TTC549 (cell line): Measurements from ENCODE around the gene DDX18.

Source experiments
- FAIRE-seq: peaks from 2 replicates; lab custom pipeline; 2012; peaks lifted over from hg19 to GRCh38; lab: Jason Lieb, UNC

DDX18 gene

GRCh38 chr2:117834992-117835391 lies 20.5 kb downstream of the DDX18 start:
- FAIRE-seq, result no peak

- no peak for FAIRE-seq
Observed at GRCh38 chr2:117835990-117836760, 21.7 kb downstream of the DDX18 start.

GRCh38 chr2:117845304-117845703 lies 30.8 kb downstream of the DDX18 start:
- no peak for FAIRE-seq

GRCh38 chr2:117850015-117850414 lies 35.5 kb downstream of the DDX18 start:
- no peak for FAIRE-seq

GRCh38 chr2:117850461-117850860 lies 36.0 kb downstream of the DDX18 start:
- FAIRE-seq, result no peak

- FAIRE-seq, result no peak
Observed at GRCh38 chr2:117851969-117852368, 37.5 kb downstream of the DDX18 start.

GRCh38 chr2:117853316-117853715 lies 38.8 kb downstream of the DDX18 start:
- FAIRE-seq, result no peak

- FAIRE-seq, result no peak
Observed at GRCh38 chr2:117853873-117854272, 39.4 kb downstream of the DDX18 start.

GRCh38 chr2:117854610-117855009 lies 40.1 kb downstream of the DDX18 start:
- FAIRE-seq, result no peak

GRCh38 chr2:117855886-117856285 lies 41.4 kb downstream of the DDX18 start:
- no peak for FAIRE-seq

- FAIRE-seq, result no peak
Observed at GRCh38 chr2:117856415-117857210, 42.1 kb downstream of the DDX18 start.

- FAIRE-seq, result no peak
Observed at GRCh38 chr2:117858336-117858735, 43.8 kb downstream of the DDX18 start.

- no peak for FAIRE-seq
Observed at GRCh38 chr2:117858892-117859531, 44.5 kb downstream of the DDX18 start.

- no peak for FAIRE-seq
Observed at GRCh38 chr2:117859532-117859911, 45.0 kb downstream of the DDX18 start.

GRCh38 chr2:117859924-117860647 lies 45.6 kb downstream of the DDX18 start:
- no peak for FAIRE-seq

GRCh38 chr2:117862459-117862858 lies 48.0 kb downstream of the DDX18 start:
- no peak for FAIRE-seq

- no peak for FAIRE-seq
Observed at GRCh38 chr2:117875786-117876185, 61.3 kb downstream of the DDX18 start.

- FAIRE-seq, result no peak
Observed at GRCh38 chr2:117879003-117879402, 64.5 kb downstream of the DDX18 start.
